Measurements from ENCODE around the gene GPC5.
A peak's percentile ranks its signal among the peaks of the same experiment; 100 is the strongest.
"Not testable (repeated sequence)": the region's sequence is repeated elsewhere in the genome, so short reads cannot be mapped to it uniquely, and the experiment has no call there.

Gene GPC5

DNA sequence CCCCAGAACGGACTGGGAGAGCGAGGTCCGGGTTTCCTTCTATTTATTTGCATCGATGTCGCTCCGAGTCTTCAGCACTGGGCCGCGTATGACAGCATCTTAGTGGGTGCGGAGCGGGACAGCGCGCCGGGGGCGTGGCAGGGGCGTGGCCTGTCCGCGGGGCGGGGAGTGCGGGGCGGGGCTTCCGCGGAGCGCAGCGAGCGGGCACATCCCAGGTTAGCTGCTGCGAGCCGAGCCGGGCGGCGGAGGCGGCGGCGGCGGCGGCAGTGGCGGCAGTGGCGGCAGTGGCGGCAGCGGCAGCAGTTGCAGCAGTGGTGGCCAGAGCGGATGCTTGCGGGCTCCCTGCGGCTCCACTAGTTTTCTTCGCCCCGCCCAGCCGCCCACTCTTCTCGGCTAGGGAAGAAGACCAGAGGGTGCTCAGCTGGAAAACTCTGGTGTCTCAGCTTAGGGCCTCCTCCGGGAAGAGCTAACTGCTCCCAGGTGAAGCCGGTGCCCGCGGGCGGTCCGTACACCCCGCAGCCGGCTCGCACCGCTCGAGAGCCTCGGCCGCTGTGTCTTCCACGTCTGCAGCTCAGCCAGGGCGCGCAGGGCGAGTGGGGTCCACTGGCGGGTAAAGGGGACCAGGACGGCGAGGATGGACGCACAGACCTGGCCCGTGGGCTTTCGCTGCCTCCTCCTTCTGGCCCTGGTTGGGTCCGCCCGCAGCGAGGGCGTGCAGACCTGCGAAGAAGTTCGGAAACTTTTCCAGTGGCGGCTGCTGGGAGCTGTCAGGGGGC, at the start of gene GPC5:
Gene GPC5, plus strand, starts transcription at position 209 of the 776 bp plus-strand sequence.
- peak; percentile 87 for DNase-seq

DNA sequence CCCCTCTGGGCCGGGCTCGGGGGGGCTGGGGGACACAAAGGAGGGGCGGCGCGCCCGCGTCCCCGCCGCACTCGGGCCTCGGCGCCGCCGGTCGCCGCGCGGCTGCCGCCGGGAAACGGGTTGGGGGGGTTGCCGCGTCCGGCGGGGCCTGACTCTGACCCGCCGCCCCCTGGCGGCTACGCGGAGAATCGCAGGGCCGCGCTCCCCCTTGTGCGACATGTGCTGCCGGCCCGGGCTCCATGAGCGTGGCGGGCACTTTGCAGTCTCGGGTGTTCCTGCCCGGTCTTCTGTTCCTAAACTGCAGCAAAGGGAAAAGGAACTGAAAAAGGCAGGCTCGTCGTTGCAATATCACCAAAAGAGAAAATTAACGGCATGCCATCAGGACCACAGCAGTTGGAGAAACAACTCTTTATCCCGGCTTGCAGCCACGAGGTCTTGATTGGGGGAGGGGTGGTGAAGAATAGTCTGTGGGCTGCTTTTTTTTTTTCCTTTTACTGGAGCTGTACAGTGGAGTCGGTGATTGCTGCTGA, 49.5 kb upstream of the GPC5 start:
- peak; percentile 91 for DNase-seq

DNA sequence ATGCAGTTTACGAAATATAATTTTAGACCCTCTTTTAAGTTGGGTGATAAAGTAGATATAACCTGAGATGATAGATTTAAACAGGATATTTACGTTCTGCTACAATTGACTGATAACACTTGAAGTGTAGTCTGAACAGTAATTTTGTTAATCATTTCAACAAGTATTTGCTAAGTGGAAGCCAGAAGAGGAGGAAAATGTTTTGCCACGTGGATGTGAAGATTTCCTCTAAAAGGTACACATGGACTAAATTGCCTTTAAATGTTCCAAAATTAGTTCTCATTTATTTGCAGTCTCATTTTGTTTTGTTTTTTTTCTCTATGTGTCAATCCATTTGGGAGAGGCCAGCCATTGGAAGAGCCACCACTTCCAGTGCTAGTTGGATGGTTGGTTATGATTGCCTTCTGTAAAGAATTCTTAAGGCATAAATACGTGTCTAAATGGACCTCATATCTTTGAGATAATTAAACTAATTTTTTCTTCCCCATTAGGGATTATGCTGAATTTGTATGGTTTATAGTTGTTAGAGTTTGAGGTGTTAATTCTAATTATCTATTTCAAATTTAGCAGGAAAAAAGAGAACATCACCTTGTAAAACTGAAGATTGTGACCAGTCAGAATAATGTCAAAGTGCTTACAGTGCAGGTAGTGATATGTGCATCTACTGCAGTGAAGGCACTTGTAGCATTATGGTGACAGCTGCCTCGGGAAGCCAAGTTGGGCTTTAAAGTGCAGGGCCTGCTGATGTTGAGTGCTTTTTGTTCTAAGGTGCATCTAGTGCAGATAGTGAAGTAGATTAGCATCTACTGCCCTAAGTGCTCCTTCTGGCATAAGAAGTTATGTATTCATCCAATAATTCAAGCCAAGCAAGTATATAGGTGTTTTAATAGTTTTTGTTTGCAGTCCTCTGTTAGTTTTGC, 48.2 kb upstream of the GPC5 start:
- DNase-seq = no peak

- DNase-seq = no peak
These were observed 47.3 kb upstream of the GPC5 start for GRCh38 chr13:91351123-91351522.

DNA sequence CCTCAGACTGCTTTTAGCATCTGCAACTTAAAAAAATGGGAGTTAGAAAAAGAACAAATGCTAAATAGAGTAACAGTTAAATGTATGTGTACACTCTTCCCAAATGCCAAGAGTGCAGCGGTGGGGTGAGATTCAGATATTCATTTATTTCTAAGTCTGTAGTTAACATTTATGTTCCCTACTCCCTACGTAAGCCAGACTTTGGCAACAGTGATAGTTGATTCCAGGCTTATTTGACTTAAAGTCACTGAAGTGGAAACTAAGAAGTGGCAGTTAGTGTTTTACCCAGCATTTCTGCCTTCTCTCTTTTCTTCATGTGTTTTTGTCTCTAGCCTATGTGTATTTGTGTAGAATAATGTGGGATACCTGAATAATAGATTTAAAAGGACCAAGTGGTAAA, 46.4 kb upstream of the GPC5 start:
- DNase-seq = no peak

- not testable (repeated sequence) for DNase-seq
These were observed 45.5 kb upstream of the GPC5 start for GRCh38 chr13:91352891-91353290.

- no peak for DNase-seq
These were observed 44.9 kb upstream of the GPC5 start for GRCh38 chr13:91353494-91353893.

GRCh38 chr13:91355099-91355825, 43.2 kb upstream of the GPC5 start:
- no peak for DNase-seq

DNA sequence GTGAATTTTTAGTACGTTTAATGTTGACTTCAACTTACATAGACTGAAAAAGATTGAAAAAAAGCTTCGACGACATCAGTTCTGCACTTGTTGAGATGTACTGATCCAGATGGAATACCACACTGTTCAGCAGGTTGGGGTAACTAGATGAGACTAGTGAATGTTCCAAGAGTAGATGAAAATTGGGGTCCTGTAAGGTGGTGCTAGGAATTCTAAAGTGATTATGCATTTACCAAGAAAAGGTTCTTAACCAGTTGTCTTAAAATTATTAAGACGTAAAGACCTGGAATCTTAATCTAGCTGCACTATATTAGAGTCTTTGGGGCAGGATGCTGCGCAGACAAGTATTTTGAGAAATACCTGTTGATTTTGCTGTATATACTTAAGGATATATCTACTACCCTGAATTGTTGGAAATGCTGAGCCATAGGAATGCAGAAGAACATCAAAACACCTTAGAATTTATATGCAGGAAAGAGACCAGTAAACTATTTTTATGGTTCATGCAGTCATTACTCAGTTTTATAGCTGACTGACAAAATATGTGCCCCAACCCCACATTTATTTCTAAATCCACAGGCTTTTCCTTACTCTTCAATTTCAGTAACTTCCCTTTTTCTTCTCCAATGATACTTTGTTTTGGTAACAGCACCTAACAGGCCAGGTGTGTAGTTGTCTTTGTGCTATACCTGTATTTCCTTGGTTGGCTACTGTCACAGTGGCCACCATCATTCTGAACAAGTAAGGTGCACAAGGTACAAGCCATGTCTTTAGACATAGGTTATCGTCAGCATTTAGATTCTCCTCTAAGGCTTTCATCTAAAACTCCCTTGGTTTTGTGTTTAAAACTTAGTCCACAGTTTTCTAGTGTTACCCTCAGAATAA, 42.4 kb upstream of the GPC5 start:
- no peak for DNase-seq

DNA sequence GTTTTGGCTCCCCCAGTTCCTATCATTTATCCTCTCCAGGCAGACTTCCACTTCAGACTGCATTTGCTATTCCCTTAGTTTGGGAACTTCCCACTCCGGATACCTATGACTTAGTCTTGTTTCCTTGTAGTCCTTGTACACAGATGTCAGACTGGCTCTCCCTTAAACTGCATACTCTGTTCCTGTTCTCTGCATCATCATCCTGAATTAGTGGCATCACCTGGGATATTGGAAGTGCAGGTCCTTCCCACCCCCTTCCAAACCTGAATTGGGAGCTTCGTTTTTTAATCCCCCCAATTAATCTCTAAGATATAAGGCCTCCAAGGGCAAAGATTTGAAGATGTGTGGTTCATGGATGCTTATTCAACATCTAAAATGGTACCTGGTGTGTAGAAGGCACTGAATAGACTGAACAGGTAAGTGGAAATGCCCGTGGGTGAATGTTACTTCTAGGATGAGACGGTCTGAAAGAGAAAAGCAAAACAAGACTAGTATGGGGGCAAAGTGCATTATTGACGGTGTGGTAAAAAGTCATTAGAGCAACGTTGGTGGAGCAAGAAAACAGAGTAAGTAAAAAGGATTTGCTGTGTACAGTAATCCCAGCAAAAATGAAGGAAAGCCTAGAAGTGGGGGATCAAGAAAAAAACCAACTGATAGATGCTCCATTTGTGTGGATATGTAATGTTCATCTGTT, 41.4 kb upstream of the GPC5 start:
- no peak for DNase-seq

DNA sequence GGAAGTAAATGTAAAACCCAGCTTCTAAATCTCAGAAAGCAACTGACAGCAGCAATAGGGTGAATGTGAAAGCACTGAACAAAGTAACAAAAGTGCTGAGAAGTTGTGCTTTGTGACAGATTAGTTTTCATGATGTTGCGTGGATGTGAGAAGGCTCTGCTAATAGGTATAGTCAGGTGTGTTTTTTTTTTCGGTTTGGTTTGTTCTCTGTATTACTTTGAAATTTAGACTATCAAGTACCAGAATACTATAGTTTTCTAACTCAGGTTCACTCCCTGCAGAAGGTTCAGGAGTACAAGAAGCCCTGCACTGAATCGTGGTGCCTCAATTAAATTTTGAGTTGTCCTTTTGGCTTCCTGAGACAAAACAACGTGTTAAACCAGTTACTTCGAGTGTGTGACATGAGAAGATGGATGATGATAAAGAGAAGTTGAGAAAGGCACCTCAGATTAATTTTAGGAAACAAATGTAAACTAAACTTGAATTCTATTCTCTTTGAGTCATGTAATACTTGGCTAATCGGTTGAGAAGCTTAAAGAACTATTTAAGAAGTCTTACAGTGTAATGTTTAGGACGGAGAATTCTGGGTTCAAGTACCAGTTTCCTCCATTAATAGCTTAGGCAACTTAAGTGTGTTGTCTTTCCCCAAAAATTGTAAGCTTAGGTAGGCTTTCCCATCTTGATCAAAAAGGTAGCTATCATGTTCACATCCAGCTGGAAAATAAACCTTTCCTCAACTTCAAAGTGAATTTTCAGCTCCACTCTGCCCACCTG, 40.6 kb upstream of the GPC5 start:
- no peak for DNase-seq

DNA sequence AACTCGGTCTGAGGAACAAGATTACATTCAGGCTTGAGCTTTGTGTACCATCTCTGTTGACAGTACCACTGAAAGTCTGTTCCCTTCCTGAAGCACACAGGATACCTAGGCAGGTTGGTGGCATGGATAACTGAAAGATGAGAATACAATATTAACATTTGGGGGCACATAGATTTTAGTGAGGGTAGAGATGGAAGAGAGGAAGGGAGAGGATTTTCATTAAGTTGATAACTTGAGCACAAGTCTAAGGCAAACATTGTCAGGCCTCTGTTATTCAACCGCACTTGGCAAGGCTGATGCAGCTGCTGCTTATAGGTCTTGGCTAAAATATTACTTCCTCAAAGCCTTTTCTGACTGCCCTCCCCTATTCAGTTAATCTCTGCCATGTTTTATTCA, 40.0 kb upstream of the GPC5 start:
- DNase-seq = no peak

DNA sequence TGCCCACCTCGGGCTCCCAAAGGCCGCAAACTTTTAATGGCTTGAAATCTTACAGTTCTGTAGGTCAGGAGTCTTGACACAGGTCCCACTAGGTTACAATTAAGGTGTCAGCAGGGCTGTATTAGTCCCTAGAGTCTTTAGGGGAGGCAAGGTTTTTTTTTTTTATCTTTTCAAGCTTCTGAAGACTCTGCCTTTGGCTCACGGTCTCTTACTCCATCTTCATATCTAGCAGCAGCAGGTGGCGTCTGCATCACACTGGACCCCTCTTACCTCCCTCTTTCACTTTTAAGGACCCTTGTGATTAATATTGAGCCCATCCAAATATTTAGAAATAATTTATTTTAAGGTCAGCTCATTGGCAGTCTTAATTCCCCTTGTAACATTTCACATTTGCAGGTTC, 39.3 kb upstream of the GPC5 start:
- no peak for DNase-seq

- no peak for DNase-seq
These were observed 38.8 kb upstream of the GPC5 start for GRCh38 chr13:91359631-91360030.

DNA sequence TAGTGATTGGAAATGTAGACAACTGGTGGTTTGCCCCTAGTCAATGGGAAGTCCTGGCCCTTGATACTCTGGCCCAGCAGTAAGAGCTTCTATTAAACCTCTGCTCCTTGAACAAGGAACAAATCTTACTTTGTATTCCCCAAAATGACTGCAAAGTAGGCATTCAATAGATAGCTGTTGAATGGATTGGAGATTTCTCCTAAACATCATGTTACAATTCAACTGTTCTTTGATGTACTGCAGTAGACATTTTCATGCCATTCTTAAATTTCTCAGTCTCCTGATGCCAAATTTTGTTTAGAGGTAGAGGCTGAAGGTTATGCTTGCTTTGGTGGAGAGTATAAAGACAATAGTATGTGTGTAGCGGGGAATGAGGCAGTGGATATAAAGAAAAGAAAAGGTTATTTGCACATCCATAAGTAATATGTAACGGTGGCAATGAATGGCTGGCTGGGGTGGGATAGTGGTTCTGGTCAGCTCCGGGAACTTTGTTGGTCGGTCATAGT, 38.1 kb upstream of the GPC5 start:
- no peak for DNase-seq

GRCh38 chr13:91361755-91362271, 36.6 kb upstream of the GPC5 start:
- DNase-seq = no peak

DNA sequence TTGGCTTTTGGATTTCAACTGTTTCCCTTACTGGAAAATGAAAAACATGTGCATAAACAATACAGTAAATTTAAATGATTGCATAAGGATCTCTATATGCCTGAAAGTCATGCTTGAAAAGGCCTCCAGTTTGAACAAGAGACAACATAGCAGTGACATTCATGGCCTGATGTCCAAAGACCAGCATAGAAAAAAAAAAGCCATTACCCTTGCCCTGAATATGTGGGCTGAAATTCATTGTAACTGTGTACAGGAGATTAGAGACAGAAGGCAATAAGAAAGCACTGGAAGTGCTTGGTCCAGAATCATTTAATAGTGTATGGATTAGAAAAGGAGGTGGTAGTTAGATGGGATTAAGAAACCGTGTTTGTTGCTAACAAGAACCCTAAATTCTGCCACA, 35.5 kb upstream of the GPC5 start:
- DNase-seq = no peak

DNA sequence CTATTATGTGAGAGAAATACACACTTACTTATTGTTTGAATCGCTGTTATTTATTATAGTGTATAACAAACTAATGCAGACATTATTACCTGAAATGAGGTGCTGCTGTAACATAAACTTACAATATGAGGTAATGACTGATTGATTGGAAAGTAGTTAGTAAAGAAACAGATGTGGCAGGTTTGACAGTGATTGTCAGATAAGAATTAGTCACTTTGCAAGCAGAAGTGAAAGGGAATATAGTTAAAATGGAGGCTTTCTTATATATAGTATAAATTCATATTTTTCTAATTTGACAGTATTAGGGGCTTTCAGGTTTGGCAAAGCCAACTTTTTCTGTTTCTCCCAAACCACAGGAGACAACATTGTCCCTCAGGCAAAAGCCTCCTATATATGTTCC, 30.3 kb upstream of the GPC5 start:
- no peak for DNase-seq

GRCh38 chr13:91368676-91369440, 29.6 kb upstream of the GPC5 start:
- DNase-seq = no peak
